Right lobe of liver (tissue), 6 donors: Measurements from ENCODE around the gene SLC9B1. TPM values are rescaled to one million over a fixed set of nuclear protein-coding genes. Genes with fewer than 3 reads are reported as not detected.
"Not testable (repeated sequence)": the region's sequence is repeated elsewhere in the genome, so short reads cannot be mapped to it uniquely, and the experiment has no call there.

Experiments
- ATAC-seq, 4 donors: fragments of 200-7000 bp; cut with Tn5 transposase; one replicate each; pipeline ENCODE4 v1.9.1; 2020; ENCODE audit warnings: mild to moderate bottlenecking in 4 of 4, moderate library complexity in 4 of 4
- DNase-seq, 3 donors: peaks; one replicate each; pipeline ENCODE4 v3.0.0-alpha.2; 2020
- H3K27ac ChIP-seq, 3 donors: fragments of 200-600 bp; one replicate each; pipeline ENCODE4 v1.8.0; 2022
- H3K27me3 ChIP-seq, 2 donors: fragments of 200-600 bp; one replicate each; pipeline ENCODE4 v1.8.0; 2022
- H3K36me3 ChIP-seq, 4 donors: fragments of 200-600 bp; sonication (generic) in 1 of 4; one replicate each; pipeline versions ENCODE4 v1.5.1 to v1.8.0; 2017 to 2022; ENCODE audit warnings: control low read depth in 1 of 4
- H3K4me1 ChIP-seq, 4 donors: fragments of 200-600 bp; sonication (generic) in 1 of 4; one replicate each; pipeline versions ENCODE4 v1.5.1 to v1.8.0; 2017 to 2022; ENCODE audit warnings: control low read depth in 1 of 4
- H3K4me3 ChIP-seq, 3 donors: fragments of 200-600 bp; one replicate each; pipeline ENCODE4 v1.8.0; 2022
- H3K9me3 ChIP-seq, 4 donors: fragments of 200-600 bp; sonication (generic) in 1 of 4; one replicate each; pipeline versions ENCODE4 v1.5.1 to v1.8.0; 2017 to 2022; ENCODE audit warnings: control low read depth in 1 of 4
- POLR2A ChIP-seq: fragments of 450-650 bp; IDR thresholded peaks from one replicate; pipeline ENCODE4 v1.6.1; 2017; ENCODE audit warnings: antibody characterized with exemption, mild to moderate bottlenecking
- WGBS: methylation state at CpG from one replicate; pipeline ENCODE4 v1.1.6; 2018; ENCODE audit warnings: low coverage, low lambda C conversion rate; ENCODE audit not compliant: insufficient coverage; ENCODE audit errors: missing lambda C conversion rate; 5-methylcytosine and 5-hydroxymethylcytosine counted together
- intact Hi-C, 2 donors: fragments of 100-400 bp; cut with DNase I; formaldehyde crosslinking; loops; one replicate each; pipeline versions ENCODE4 v1.11.2 to v1.14.1; 2022
- total RNA-seq, 6 experiments: library from RNA; depleted of rRNA in 2 of 6; stranded (reverse); fragments of >200 nt in 2 of 6; fragmentation: NEBNext Ultra II Directional in 3 of 6; extraction: Animal tissue kit (Norgen Biotek cat#: 25700) in 3 of 6; gene quantifications; one replicate each; pipeline versions ENCODE4 v1.1.0 to v1.2.4, GENCODE V29; 2016 to 2023
- TF ChIP-seq, protein P1 (sequence below), 4 donors: fragments of 200-600 bp in 3 of 4; fragments of 450-650 bp in 1 of 4; IDR thresholded peaks; one replicate each; pipeline versions ENCODE4 v1.5.1 to v1.8.0; 2016 to 2022; ENCODE audit warnings: antibody characterized with exemption in 4 of 4, mild to moderate bottlenecking in 2 of 4
- donor health status: DM: no; HTN: yes; CAD: no.
- donor health status: DM: no; HTN: no; CAD: no.
- donor health status: DM: no; HTN: no; CAD: no.
- donor health status: DM: no; HTN: yes; CAD: no.
- donor health status: DM: no; HTN: yes; CAD: no.

Gene SLC9B1
- total RNA-seq, 6 experiments from 2014 or later: 0.24 to 0.56 (median 0.51) TPM; not detected in 2

DNA sequence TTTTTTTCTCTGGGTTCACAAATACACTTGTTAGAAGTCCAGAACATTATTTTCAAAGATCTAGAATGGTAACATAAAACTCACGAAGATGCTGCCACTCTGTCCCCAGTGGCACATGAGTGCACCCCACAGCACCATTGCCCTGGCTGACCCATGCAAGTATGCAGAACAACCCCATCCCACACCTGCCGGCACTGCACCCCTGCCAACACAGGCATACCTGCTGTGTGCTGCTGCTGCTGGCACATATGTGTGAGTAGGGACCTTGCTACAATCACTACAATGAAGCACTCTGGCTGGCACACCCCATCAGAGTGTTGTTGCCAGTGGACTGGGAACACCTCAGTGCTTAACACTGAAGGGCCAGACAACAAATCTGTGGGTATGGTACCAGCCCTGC, 83.8 kb downstream of the SLC9B1 start:
- TF ChIP-seq POLR2A: no peak
- TF ChIP-seq, protein P1, sequence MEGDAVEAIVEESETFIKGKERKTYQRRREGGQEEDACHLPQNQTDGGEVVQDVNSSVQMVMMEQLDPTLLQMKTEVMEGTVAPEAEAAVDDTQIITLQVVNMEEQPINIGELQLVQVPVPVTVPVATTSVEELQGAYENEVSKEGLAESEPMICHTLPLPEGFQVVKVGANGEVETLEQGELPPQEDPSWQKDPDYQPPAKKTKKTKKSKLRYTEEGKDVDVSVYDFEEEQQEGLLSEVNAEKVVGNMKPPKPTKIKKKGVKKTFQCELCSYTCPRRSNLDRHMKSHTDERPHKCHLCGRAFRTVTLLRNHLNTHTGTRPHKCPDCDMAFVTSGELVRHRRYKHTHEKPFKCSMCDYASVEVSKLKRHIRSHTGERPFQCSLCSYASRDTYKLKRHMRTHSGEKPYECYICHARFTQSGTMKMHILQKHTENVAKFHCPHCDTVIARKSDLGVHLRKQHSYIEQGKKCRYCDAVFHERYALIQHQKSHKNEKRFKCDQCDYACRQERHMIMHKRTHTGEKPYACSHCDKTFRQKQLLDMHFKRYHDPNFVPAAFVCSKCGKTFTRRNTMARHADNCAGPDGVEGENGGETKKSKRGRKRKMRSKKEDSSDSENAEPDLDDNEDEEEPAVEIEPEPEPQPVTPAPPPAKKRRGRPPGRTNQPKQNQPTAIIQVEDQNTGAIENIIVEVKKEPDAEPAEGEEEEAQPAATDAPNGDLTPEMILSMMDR (IDR thresholded peaks at IDR 0.05): no peak
- H3K36me3 ChIP-seq: no peaks in the 10 kb centered on the region
- intact Hi-C loops: no loop called here
- H3K27ac ChIP-seq: no peak overlapping the region
- no peak for DNase-seq
- WGBS: 90% methylated on average over 2 of the region's 2 CpGs
- no peak overlapping the region for H3K4me3 ChIP-seq
- H3K27me3 ChIP-seq: no peaks in the 10 kb centered on the region
- H3K9me3 ChIP-seq: no peaks in the 10 kb centered on the region
- ATAC-seq: no peak
- H3K4me1 ChIP-seq: no peaks in the 10 kb centered on the region

DNA sequence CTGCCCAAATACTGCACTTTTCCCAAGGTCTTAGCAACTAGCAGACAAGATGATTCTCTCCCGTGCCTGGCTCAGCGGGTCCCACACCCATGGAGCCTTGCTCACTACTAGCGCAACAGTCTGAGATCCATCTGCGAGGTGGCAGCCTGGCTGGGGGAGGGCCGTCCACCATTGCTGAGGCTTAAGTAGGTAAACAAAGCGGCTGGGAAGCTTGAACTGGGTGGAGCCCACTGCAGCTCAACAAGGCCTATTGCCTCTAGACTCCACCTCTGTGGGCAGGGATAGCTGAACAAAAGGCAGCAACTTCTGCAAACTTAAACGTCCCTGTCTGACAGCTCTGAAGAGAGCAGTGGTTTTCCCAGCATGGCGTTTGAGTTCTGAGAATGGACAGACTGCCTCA, 99.8 kb downstream of the SLC9B1 start:
- H3K4me3 ChIP-seq, ATAC-seq, H3K36me3 ChIP-seq, H3K27ac ChIP-seq, H3K27me3 ChIP-seq, H3K9me3 ChIP-seq, DNase-seq, H3K4me1 ChIP-seq, intact Hi-C loops: not testable (repeated sequence)
- WGBS: 90% methylated on average over 2 of the region's 8 CpGs

DNA sequence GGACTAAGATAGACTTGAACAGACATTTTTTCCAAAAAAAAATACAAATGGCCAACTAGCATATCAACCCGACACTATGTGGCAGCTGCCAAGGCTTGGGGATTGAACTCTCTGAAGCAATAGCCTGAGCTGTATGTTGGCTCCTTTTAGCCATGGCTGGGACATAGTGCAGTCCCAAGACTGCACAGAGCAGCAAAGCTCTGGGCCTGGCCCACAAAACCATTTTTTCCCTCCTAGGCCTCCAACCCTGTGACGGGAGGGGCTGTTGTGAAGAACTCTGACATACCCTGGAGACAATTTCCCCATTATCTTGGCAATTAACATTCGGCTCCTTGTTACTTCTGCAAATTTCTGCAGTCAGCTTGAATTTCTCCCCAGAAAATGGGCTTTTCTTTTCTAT, 100.6 kb downstream of the SLC9B1 start:
- no peaks in the 10 kb centered on the region for H3K27me3 ChIP-seq
- 63% methylated on average over 1 of the region's 3 CpGs for WGBS
- no peak for ATAC-seq
- H3K4me1 ChIP-seq: no peaks in the 10 kb centered on the region
- no peak overlapping the region for H3K27ac ChIP-seq
- no peaks in the 10 kb centered on the region for H3K36me3 ChIP-seq
- H3K9me3 ChIP-seq: peaks cover 0 to 4% (median 0%) of the 10 kb centered on the region in 4 donors
- H3K4me3 ChIP-seq: no peak overlapping the region
- TF ChIP-seq POLR2A: no peak
- TF ChIP-seq, protein P1 (IDR thresholded peaks at IDR 0.05): no peak
- DNase-seq: no peak
- intact Hi-C loops: no loop called here

DNA sequence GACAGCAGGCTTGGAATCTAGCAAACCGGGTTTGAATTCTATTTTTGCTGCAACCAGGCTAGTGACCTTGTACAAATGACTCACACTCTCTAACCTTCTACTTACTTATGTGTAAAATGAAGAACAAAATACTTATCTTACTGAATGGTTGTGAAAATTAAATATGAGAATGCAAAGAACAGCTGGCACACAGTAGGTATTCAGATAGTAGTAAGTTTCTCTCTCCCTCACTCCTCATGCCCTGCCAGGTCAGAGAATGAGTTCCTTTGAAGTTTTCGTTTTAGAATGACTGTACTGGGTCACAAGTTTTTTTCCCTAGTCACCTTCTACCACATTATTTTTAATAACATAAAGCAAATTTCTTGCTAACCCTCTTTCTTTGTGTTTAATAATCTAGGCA, 117.7 kb downstream of the SLC9B1 start:
- Histone ChIP-seq H3K4me1 (no peaks in the 10 kb centered on the region), H3K27ac (no peak overlapping the region), H3K4me3 (no peak overlapping the region), H3K9me3 (no peaks in the 10 kb centered on the region), H3K36me3 (no peaks in the 10 kb centered on the region), H3K27me3 (no peaks in the 10 kb centered on the region)
- DNase-seq: no peak
- no peak for TF ChIP-seq POLR2A
- TF ChIP-seq, protein P1 (IDR thresholded peaks at IDR 0.05): no peak
- no peak for ATAC-seq
- intact Hi-C loops: no loop called here
- 56% methylated on average over 2 of the region's 2 CpGs for WGBS

DNA sequence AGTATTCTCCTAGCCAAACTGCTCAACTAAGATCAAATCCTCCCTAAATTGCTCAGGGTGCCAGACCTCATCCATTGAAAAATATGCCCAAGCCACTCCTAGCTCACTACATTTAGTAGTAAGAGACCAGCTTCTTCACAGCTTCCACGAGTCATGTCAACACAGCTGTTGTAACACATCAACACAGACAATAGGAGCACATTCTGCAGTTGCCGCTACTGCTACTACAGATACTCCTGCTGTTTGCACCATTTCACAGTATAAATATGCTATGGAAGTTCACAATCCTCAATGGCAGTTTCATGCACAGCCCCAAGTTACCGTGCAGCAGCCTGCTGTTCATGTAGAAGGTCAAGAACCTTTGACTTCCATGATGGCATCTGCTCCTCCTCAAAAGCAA, 121.9 kb downstream of the SLC9B1 start:
- H3K36me3 ChIP-seq, H3K27me3 ChIP-seq, DNase-seq, H3K4me1 ChIP-seq, intact Hi-C loops, H3K4me3 ChIP-seq, ATAC-seq, H3K27ac ChIP-seq, H3K9me3 ChIP-seq: not testable (repeated sequence)
- WGBS: 57% methylated on average over 2 of the region's 3 CpGs

DNA sequence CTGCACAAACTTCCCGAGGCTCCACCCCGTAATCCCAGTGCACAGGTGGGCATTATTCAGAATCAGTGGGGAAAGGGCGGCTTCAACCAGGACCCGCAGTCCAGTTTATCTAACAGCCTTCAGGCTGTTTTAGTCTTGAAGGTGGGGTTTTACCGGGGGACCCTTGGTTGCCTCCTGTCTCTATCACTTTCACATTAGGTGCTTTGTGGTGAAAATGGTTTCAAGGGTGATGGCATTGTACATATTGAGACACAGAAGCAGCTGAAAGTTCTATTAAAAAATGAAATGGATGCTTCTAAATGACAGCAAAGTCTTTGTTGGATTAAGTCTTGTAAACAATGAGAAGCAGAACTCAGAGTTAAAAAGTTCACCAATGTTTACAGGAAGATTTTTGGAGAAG, 123.0 kb downstream of the SLC9B1 start:
- H3K27me3 ChIP-seq, H3K27ac ChIP-seq, H3K4me1 ChIP-seq, H3K36me3 ChIP-seq, ATAC-seq, intact Hi-C loops, H3K9me3 ChIP-seq, DNase-seq, H3K4me3 ChIP-seq: not testable (repeated sequence)
- WGBS: 93% methylated on average over 5 of the region's 5 CpGs

DNA sequence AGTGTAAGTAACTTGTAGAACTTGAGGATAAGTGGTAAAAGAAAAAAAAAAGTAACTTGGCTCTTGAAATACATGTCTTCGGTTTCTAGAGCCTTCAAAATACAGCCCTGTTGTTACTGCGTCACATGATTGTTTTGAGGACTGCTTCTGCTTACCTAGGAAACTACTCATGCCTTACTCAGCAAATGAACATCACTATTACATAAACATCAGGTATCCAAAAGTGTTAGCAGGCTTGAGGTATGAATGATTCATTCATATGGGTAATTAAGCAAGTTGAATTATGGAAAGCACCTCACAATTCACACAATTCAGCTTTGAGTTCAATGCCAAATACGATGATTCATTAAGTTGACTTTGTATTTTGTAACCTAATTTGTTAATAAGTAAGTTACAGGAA, 129.6 kb downstream of the SLC9B1 start:
- H3K4me3 ChIP-seq, intact Hi-C loops, ATAC-seq, H3K9me3 ChIP-seq, H3K27ac ChIP-seq, H3K27me3 ChIP-seq, DNase-seq, H3K4me1 ChIP-seq, H3K36me3 ChIP-seq: not testable (repeated sequence)
- 77% methylated on average over 3 of the region's 3 CpGs for WGBS

DNA sequence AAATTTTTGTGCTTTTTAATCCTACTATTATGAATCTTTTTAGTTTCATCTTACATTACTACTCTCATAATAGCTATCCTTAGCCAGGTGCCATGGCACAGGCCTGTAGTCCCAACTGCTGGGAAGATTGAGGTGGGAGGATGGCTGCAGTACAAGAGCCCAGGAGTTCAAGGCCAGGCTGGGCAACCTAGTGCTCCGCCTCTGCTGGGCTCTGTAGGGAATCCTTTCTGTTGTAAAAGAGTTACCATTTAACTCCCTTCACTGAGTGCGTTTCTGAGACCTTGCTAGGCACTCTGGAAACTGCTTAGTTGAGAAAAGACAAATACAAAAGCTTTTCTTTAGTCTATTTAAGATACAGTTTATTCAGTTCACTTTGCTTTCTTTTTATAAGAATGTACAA, 130.9 kb downstream of the SLC9B1 start:
- intact Hi-C loops, DNase-seq, H3K9me3 ChIP-seq, H3K4me1 ChIP-seq, H3K4me3 ChIP-seq, ATAC-seq, H3K36me3 ChIP-seq, H3K27ac ChIP-seq, H3K27me3 ChIP-seq: not testable (repeated sequence)
- 100% methylated on average over 2 of the region's 2 CpGs for WGBS
